Stimulated activated naive CD4-positive, alpha-beta T cell (primary cell): ENCODE data around the gene C2orf49.

ENCODE experiments used
- DNase-seq, 6 experiments: peaks; one replicate each; lab custom pipeline; 2025; lab: John Stamatoyannopoulos, UW

Gene C2orf49

DNA sequence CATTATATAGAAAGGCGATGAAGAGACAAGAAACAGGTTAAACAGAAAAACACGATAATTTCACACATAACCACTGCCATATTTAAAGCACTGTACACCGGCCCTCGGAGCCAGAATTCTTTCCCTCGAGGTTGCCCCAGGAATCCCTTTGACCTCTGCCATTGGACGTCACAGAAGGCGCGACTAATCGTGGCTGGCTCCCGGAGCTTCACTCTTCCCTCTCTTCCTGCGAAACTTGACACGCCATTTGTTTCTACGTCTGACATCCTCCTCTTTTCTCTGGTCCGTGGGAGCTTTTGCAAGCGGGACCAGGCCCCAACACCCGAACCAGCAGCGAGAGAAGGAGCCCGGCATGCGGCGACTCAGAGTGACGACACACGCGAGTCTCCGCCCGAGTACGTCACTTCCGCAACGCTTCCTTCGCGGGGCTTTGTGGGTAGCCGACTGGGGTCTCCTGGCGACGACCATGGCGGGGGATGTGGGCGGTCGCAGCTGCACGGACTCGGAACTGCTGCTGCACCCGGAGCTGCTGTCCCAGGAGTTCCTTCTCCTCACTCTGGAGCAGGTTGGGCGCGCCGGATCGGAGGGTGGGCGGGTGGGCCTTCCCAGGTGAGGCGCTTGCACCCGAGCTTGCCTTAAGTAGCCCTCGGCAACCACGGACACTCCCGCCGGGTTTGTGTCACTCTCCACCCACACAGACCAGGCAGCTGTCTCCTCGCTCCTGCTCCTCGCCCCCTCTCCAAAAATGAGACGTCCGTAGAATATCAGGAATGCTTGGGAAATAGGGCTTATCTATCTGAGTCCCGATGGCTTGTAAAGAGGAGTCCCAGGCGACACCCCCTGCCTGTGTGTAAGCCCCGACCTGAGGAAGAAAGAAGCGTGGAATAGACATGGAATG lies at the start of gene C2orf49:
TSS of gene C2orf49 (plus strand) at position 419 of the 898 bp plus-strand sequence. CDS start at position 467, 48 bp downstream.
- DNase-seq: peak; percentile 84 to 99 (median 88)

DNA sequence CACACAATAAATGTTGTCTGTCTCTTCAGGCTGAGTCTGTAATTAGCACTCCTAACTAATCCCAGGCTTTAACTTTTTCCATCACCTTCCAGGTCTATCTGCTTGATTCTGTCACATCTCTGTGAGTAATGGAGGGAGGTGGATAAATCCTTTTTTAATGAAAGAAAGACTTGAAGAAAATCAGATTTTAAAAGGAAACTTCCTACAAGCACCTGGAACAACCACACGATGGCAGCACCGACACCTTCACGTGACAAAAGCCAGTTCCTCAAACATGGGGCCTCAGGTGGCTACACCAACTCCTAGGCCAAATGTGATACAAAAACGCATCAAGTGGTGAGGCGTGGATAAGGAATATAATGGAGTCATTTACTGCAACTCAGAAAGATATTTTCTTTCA lies 49.6 kb upstream of the C2orf49 start:
- peak in 2 of 6 experiments; percentile 1 to 6 for DNase-seq

DNA sequence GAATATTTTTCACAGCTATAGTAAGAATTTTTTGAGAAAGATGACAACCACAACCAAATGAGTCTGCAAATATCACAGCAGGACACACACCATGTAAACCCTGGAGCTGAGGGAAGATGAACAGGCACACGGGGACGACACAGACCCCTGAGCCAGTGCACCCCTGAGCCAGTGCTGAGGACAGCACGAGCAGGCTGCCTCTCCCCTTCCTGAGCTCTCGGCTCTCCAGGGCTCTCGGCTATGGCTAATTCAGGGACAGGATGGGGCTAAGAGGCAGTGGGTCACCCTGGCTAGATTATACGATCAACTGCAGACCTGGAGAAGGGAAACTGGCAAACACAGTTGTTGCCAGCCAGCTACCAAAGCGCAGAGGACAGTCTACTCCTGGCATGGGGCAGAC lies 49.2 kb upstream of the C2orf49 start:
- no peak for DNase-seq

DNA sequence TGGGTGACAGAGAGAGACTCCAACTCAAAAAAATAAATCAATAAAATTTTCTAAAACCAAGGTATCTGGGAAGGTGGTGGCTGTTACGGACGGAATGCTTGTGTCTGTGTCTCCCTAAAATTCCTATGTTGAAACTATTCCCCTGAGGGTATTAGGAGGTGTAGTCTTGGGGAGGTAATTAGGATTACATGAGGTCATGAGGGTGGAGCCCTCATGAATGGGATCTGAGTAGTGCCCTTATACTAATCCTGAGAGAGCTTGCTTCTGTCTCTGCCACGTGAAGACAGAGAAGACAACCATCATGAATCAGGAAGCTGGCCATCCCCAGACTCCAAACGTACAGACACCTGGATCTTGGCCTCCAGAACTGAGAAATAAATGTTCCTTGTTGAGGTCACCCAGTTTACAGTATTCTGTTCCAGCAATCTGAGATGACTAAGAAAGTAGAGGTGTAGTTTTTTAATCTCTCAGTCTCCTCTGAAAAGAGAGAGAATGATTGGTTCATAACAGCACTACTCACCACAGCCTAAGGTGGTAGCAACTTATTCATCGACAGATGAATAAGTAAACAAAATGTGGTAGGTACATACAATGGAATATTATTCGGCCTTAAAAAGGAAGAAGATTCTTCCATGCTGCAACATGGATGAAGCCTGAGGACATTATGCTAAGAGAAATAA lies 46.2 kb upstream of the C2orf49 start:
- no peak for DNase-seq

DNA sequence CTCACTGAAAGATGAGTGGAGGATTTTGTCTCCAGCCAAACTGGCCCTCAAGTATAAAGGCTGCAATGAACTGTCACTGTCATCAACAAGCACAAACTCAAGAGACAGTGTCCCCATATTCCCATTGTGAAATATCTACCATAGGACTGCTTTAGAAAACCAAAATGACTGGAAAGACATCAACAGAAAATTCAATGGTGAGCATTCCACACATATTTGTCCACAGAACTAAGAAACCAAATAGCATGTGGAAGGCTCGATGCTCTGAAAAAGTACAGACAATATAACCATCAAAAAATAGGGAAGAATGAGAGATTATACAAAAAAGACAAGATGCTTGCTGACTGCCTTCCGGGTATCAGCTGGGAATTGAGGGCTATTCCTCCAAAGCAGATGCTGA lies 45.4 kb upstream of the C2orf49 start:
- no peak for DNase-seq

DNA sequence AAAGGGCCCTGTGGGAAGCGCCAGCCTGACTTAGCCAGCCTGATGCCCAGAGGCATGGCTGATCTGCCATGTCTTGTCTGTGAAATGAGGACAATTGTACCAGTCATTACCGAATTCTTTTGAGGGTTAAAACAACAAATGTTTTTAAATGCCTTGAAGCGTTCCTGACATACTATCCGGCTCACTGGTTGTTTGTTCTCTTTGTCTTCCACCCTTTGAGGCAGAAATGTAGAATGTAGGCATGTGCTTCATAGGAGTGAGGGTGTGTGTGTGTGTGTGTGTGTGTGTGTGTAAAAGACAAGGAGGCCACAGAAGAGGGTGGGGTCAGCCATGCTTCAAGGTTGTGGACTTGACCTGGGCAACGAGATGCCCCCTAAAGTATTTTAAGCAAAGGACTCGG lies 43.3 kb upstream of the C2orf49 start:
- DNase-seq: no peak

DNA sequence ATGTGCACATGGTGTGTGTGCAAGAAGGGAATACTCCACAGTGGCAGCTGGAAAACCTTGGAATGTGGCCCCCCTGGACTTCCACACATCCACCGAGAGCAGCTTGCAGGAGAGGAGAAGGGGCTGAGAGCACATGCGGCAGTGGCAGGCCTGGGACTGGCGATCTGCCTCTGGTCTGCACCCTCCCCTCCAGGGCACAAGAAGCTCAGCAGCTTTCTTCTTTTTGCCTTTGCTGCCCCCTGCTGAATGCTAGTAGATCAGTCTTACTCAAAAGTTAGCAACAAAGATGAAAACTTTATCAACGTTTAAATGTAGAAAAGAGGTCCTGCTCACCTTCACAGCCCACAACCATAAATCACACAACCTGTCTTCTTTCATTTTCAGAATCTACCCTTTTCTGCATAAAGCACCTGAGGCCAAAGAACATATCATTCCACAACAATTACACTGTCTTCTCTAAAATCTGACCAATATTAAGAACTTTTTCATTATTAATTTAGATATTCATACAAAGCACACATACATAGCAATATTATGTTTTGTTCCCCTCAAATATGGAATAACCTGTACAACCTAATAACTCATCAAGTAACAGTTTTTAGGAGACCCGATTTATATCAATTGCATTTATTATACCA lies 42.4 kb upstream of the C2orf49 start:
- DNase-seq: peak in 1 of 6 experiments; percentile 9

DNA sequence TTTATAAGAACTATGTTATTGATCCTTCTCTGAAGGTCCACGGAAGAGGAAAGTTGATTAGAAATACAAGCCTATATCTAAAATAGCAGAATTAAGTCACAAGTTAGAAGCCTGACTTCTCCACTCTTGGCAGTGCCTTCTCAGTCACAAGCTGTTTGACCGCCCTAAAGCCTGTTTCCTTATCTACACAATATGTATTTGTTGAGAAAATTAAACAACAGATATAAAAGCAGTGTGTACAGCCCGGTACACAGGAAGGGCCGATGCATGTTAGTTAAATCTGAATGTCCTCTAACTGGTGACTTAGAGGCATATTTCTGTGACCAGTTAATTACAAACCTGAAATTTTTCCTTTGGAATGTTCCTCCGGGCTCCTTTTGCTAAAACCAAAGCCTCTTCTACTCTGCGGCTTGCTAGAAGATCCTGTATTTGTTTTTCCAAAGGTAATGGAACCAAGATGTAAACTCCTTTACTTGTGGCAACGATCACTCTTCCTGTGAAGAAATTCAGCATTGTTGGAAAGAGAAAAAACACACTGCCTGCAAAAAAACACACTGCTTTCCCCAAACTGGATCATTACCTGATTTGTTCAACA lies 41.2 kb upstream of the C2orf49 start:
- DNase-seq: no peak

DNA sequence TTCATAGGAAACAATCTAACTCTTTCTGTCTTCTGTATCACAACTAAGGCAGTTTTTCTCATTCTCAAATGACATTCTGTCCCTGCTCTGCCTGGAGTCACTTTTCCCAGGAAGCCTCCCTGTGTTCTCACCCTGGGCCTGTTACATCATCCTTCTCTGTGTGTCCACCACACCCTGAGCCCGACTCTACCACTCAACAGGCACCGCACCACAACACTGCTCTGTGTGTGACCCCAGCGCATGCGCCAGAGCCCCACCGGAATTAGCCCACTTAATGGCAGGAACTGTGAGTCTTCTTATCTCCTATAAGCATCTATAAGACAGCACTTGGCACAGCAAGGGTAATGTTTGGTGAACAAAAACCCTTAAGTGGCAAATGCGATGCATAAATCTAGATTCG lies 40.1 kb upstream of the C2orf49 start:
- DNase-seq: no peak

DNA sequence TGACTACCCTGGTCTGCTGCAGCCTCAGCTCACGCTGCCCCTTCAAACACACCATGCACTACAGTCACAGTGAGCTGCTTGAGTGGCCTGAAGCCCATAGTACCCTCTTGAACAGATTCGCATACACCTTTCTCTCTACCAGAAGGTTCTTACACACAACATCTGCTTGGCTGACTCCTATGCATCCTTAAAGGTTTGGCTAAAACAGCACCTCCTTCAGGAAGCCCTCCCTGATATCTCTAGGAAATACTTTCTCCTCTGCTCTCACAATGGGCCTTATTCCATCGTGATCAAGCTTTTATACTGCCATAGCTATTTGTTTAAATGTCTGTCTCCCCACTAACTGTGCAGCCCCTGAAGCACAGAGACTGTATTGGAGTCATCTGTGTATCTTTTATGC lies 39.3 kb upstream of the C2orf49 start:
- DNase-seq: no peak

DNA sequence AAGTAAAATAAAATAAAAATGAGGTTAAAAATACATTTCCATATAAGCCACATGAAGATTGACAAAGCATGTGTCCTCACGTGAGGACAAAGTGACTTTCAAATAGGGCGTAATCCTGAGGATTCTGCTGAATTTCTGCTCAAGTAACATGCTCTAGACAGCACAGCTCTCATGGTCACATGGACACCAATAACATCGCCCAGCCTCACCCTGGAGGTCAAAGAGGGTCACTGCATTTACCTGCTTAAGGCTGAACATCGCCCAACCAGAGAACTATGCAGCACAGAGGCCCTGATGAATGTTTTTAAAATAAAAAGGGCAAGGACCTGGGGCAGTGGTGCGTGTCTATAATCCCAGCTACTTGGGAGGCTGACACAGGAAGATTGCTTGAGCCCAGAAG lies 38.0 kb upstream of the C2orf49 start:
- no peak for DNase-seq

DNA sequence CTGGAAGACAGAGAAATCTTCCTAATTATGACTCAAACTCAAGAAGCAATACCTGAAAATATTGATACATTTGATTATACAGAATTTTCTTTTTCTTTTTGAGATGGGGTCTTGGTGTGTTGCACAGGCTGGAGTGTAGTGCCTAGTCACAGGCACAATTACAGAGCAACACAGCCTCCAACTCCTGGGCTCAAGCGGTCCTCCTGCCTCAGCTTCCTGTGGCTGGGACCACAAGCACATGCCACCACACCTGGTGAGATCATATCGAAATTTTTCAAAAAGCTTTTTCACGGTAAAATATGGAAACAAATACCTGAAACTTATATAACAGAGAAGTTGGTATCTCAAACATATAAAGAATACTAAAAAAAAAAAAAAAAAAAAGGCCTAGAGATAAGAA lies 35.7 kb upstream of the C2orf49 start:
- DNase-seq: no peak

DNA sequence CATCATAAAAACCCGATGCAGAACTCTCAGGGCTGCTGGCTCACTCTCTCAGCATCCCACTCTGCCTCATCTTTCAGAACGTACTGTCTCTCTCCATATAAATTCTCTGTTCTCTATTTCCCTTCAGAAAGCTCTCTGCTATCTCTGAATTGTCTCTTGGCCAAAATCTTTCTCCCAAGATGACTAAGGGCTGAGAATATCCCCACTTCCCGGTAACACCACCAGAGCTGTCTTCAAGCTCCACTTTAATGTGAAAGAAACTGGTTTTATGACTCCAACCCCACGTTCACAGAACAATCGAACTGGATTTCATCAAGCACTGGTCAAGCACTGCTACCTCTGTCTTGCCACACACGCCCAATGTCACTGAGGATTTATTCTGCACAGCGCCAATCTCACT lies 30.2 kb upstream of the C2orf49 start:
- DNase-seq: no peak

DNA sequence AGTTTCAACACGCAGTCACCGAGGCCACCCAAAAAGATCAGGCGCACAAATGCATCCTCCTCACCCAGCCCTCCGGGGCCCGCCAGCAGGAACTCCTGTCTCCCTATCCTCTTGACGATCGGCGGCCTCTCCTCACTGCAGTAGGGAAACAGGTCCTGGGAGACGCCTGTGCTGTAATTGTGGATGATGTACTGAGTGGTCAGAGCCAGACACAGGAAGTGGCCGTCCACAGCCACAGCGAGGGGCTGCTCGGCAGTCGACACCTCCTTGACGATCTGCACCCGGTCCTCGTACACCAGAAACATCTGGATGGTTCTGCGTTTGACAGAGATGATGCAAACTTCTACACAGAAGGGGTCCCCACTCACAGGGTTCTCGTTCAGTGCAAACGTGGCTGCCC lies 29.8 kb upstream of the C2orf49 start:
- DNase-seq: no peak

DNA sequence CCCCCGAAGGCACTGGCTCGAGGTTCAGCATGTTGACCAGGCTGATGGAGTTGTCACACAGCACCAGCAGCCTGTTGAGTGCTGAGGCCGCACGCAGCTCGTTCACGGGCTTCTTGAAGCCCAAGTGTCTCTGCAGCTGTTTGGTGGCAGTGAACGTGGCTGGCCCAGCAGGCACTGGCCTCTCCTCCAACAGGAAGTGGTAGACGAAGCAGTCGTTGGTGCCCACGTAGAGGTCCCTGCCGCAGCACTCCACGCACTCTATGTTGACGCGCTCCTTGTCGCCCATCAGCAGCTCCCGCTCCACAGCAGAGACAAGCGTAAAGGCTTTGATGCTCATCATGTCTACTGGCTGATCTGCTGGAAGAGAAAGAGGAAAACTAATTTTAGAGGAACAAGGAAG lies 29.4 kb upstream of the C2orf49 start:
- DNase-seq: no peak

DNA sequence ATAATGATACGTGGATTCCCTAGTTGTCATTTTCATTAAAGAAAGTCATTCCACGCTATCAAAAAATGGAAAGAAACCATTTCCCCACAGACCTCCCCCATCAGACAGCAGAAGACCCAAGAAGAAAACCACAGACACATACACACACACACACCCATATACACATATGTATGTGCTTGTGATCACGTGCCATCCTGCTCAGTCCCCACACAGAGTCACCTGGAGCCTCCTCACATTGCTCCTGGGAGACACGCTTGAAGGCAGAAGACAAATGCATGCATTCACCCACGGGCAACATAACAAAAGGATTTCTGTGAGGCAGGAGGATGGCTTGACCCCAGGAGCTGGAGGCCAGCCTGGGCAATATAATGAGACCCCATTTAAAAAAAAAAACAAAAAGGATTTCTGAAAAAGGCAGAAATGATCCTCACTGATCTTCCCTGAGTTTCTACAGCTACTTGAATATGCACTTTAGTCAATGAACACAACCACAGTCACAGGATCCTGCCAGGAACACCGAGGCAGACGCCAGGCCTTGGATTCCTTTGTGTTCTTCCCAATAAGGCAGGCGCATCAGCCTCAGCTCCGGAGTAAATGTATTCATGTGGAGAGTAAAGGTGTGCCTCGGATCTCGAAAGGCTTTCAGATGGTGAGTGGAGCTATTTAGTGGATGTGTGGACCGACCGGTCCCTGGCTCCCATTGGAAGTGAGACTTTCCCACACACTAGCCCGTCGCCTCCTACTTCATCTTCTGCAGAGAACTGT lies 28.8 kb upstream of the C2orf49 start:
- no peak for DNase-seq

DNA sequence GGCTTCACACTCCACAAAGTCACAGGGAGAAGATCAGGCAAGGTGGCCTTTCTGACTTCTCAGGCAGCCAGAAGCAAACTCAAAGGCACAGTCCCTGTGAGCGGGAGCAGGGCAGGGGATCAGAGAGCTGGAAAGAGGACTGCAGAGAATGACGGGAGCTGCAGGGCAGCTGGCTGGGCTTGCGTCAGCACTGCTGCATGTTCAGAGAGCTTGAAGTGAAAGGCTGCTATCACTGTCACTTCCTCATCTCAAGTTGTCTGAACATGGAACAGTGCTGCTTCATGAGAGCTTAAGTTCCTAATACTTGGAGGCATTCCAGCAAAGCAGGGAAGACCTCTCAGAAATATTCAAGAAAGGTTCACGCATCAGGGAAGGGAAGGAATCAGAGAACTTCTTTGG lies 28.2 kb upstream of the C2orf49 start:
- DNase-seq: no peak

DNA sequence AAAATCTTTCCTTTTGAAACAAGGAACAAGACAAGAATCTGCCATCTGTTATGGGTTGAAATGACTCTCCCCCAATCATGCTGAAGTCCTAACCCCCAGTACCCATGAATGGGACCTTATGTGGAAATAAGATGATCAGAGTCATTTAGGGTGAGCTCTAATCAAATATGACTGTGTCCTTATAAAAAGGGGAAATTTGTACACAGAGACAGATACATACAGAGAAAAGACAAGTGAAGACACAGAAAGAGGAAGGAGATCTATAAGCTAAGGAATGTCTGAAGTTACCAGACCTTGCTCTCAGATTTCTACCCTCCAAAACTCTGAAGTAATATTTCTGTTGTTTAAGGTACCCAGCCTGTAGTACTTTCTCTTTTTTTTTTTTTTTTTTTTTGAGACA lies 23.5 kb upstream of the C2orf49 start:
- no peak for DNase-seq

DNA sequence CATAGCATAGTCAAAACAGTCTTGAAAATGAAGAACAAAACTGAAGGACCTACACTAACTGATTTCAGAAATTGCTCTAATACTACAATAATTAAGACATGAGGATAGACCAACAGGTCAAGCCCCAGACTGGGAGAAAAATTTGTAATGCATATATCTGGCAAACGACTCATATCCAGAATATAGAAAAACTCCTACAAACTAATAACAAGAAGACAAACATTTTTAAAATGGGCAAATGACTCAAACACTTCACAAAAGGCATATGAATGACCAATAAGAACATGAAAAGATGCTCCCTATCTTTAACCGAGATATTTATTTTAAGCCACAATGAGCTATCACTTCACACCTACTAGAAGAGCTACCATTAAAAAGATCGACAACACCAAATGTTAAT lies 22.0 kb upstream of the C2orf49 start:
- no peak for DNase-seq

DNA sequence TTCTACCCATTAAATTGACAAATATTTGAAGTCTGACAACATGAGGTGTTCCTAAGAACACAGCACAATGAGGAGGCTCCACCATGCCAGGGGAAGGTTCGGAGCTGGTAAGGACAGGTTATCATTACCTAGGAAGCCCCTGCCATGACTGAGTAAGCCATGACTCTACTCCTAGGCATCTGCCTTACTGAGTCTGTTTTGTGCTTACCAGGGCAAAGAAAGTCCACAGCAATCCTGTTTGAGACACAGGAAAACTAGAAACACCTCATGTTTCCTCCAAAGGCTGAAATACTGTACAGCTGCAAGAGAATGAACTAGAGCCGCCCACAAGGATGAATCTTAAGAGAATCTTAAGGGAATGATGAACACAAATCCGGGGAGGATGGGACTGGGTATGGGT lies 19.4 kb upstream of the C2orf49 start:
- DNase-seq: no peak

DNA sequence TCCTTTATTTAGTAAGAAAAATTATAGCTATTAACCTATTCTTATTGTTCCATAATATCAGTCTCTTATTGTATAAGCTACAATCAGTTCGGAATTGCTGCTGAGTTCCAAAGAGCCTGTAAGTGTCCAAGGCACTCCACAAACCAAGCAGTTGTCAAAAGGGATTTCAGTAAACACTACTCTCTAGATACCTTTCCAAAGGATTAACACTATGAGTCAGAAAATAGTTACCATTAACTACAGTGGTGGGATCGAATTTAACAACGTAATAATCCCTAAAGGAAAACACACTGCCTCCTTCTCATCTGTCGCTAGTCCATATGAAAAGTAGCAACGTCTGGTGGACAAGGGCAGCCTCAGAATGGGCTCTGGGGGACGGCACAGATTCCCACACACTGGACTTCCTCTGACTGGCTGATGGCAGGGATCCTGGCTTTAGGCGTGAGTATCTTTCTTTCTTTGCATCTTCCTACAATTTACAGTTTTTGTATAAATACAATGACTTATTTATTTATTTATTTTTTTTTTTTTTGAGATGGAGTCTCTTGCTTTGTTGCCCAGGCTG lies 16.6 kb upstream of the C2orf49 start:
- DNase-seq: no peak
